ENCODE data around the gene CADM3. TPM values are rescaled to one million over a fixed set of nuclear protein-coding genes. Genes with fewer than 3 reads are reported as not detected.
A peak's percentile ranks its signal among the peaks of the same experiment; 100 is the strongest.

CADM3 gene
- total RNA-seq, result under 1 TPM; 0.11 to 0.61 (median 0.16) TPM
- long read RNA-seq, result 0 reads

- no peaks in the 10 kb centered on the region for H3K4me1 ChIP-seq
- intact Hi-C loops (cut with DNase I), result no loop called here
- WGBS (ENCODE audit: insufficient coverage, low coverage, low lambda C conversion rate, missing lambda C conversion rate), result 4% methylated on average over 11 of the region's 29 CpGs
- ATAC-seq (no peak), DNase-seq (no peak)
- TF ChIP-seq POLR2A (IDR thresholded peaks at IDR 0.05), result no peak
- TF ChIP-seq CTCF (IDR thresholded peaks at IDR 0.05), result no peak
- H3K36me3 ChIP-seq, result no peaks in the 10 kb centered on the region
- H3K27me3 ChIP-seq, result peaks cover 0 to 3% of the 10 kb centered on the region in 2 donors
- no peak within 1 kb of the TSS for H3K4me3 ChIP-seq
- no peaks in the 10 kb centered on the region for H3K9me3 ChIP-seq
- H3K27ac ChIP-seq, result no peak within 1 kb of the TSS
Observed at GRCh38 chr1:159171254-159171687, at the start of gene CADM3. CADM3 (plus strand) TSS chr1:159171615; CDS start chr1:159171766, 151 bp downstream.

- no peak for TF ChIP-seq CTCF (IDR thresholded peaks at IDR 0.05)
- no peak for TF ChIP-seq POLR2A (IDR thresholded peaks at IDR 0.05)
- Histone ChIP-seq H3K4me3 (no peak overlapping the region), H3K36me3 (no peaks in the 10 kb centered on the region), H3K27me3 (no peaks in the 10 kb centered on the region), H3K4me1 (no peaks in the 10 kb centered on the region), H3K9me3 (no peaks in the 10 kb centered on the region), H3K27ac (no peak overlapping the region)
- WGBS (ENCODE audit: insufficient coverage, low coverage, low lambda C conversion rate, missing lambda C conversion rate), result 44% methylated on average over 2 of the region's 2 CpGs
- ATAC-seq (no peak), DNase-seq (no peak)
- intact Hi-C loops (cut with DNase I), result no loop called here
Observed at GRCh38 chr1:159122005-159122621, 49.3 kb upstream of the CADM3 start.

- TF ChIP-seq POLR2A (IDR thresholded peaks at IDR 0.05), result no peak
- TF ChIP-seq CTCF (IDR thresholded peaks at IDR 0.05), result no peak
- H3K27ac ChIP-seq, result no peak overlapping the region
- H3K9me3 ChIP-seq, result no peaks in the 10 kb centered on the region
- no peak for ATAC-seq
- WGBS (ENCODE audit: insufficient coverage, low coverage, low lambda C conversion rate, missing lambda C conversion rate), result 61% methylated on average over 5 of the region's 5 CpGs
- H3K4me1 ChIP-seq, result no peaks in the 10 kb centered on the region
- H3K4me3 ChIP-seq, result no peak overlapping the region
- DNase-seq, result no peak
- H3K36me3 ChIP-seq, result no peaks in the 10 kb centered on the region
- intact Hi-C loops (cut with DNase I), result no loop called here
- H3K27me3 ChIP-seq, result no peaks in the 10 kb centered on the region
Observed at GRCh38 chr1:159123587-159123986, 47.8 kb upstream of the CADM3 start.

- intact Hi-C loops (cut with DNase I), result no loop called here
- Histone ChIP-seq H3K4me3 (no peak overlapping the region), H3K4me1 (no peaks in the 10 kb centered on the region), H3K36me3 (no peaks in the 10 kb centered on the region), H3K9me3 (no peaks in the 10 kb centered on the region), H3K27me3 (no peaks in the 10 kb centered on the region), H3K27ac (no peak overlapping the region)
- DNase-seq (peak; percentile 59 to 66 (median 65)), ATAC-seq (peak; percentile 64 to 74 (median 70))
- WGBS (ENCODE audit: insufficient coverage, low coverage, low lambda C conversion rate, missing lambda C conversion rate), result 37% methylated on average over 10 of the region's 12 CpGs
- no peak for TF ChIP-seq POLR2A (IDR thresholded peaks at IDR 0.05)
- peak; percentile 61 to 89 (median 82) for TF ChIP-seq CTCF (IDR thresholded peaks at IDR 0.05)
Observed at GRCh38 chr1:159132271-159132881, 39.0 kb upstream of the CADM3 start.

Data from right lobe of liver (tissue), 6 donors.